ENCODE data around the gene PHF20.
"Not testable (repeated sequence)": the region's sequence is repeated elsewhere in the genome, so short reads cannot be mapped to it uniquely, and the experiment has no call there.

The PHF20 gene

GRCh38 chr20:35901230-35901629, 129.4 kb downstream of the PHF20 start:
- DNase-seq; in situ Hi-C loops (cut with HindIII; ENCODE audit: low pct_ligation_motif_present, low pct_unique_long_range_greater_than_20kb, low sequenced_read_pairs): not testable (repeated sequence)

- in situ Hi-C loops (cut with HindIII; ENCODE audit: low pct_ligation_motif_present, low pct_unique_long_range_greater_than_20kb, low sequenced_read_pairs), result no loop called here
- peak; percentile 62 for DNase-seq
Measured at GRCh38 chr20:35901678-35902544, 130.1 kb downstream of the PHF20 start.

- in situ Hi-C loops (cut with HindIII; ENCODE audit: low pct_ligation_motif_present, low pct_unique_long_range_greater_than_20kb, low sequenced_read_pairs), result no loop called here
- no peak for DNase-seq
Measured at GRCh38 chr20:35902545-35902941, 130.7 kb downstream of the PHF20 start.

- no peak for DNase-seq
- in situ Hi-C loops (cut with HindIII; ENCODE audit: low pct_ligation_motif_present, low pct_unique_long_range_greater_than_20kb, low sequenced_read_pairs), result no loop called here
Measured at GRCh38 chr20:35903843-35904242, 132.0 kb downstream of the PHF20 start.

- no peak for DNase-seq
- in situ Hi-C loops (cut with HindIII; ENCODE audit: low pct_ligation_motif_present, low pct_unique_long_range_greater_than_20kb, low sequenced_read_pairs), result no loop called here
Measured at GRCh38 chr20:35904982-35905663, 133.3 kb downstream of the PHF20 start.

GRCh38 chr20:35907017-35907701, 135.3 kb downstream of the PHF20 start:
- no peak for DNase-seq
- in situ Hi-C loops (cut with HindIII; ENCODE audit: low pct_ligation_motif_present, low pct_unique_long_range_greater_than_20kb, low sequenced_read_pairs), result no loop called here

- in situ Hi-C loops (cut with HindIII; ENCODE audit: low pct_ligation_motif_present, low pct_unique_long_range_greater_than_20kb, low sequenced_read_pairs), result no loop called here
- no peak for DNase-seq
Measured at GRCh38 chr20:35908007-35908406, 136.2 kb downstream of the PHF20 start.

- DNase-seq, result no peak
- in situ Hi-C loops (cut with HindIII; ENCODE audit: low pct_ligation_motif_present, low pct_unique_long_range_greater_than_20kb, low sequenced_read_pairs), result no loop called here
Measured at GRCh38 chr20:35909176-35909575, 137.4 kb downstream of the PHF20 start.

GRCh38 chr20:35909796-35910195, 138.0 kb downstream of the PHF20 start:
- in situ Hi-C loops (cut with HindIII; ENCODE audit: low pct_ligation_motif_present, low pct_unique_long_range_greater_than_20kb, low sequenced_read_pairs), result no loop called here

GRCh38 chr20:35910254-35910653, 138.4 kb downstream of the PHF20 start:
- DNase-seq, result no peak
- in situ Hi-C loops (cut with HindIII; ENCODE audit: low pct_ligation_motif_present, low pct_unique_long_range_greater_than_20kb, low sequenced_read_pairs), result no loop called here

More at GRCh38 chr20:35909796-35910195, 138.0 kb downstream of the PHF20 start:
- no peak for DNase-seq

GRCh38 chr20:35912881-35913280, 141.1 kb downstream of the PHF20 start:
- in situ Hi-C loops (cut with HindIII; ENCODE audit: low pct_ligation_motif_present, low pct_unique_long_range_greater_than_20kb, low sequenced_read_pairs), result no loop called here
- no peak for DNase-seq

- no peak for DNase-seq
Measured at GRCh38 chr20:35917077-35917476, 145.3 kb downstream of the PHF20 start.

GRCh38 chr20:35918021-35918420, 146.2 kb downstream of the PHF20 start:
- in situ Hi-C loops (cut with HindIII; ENCODE audit: low pct_ligation_motif_present, low pct_unique_long_range_greater_than_20kb, low sequenced_read_pairs), result no loop called here
- DNase-seq, result no peak

More at GRCh38 chr20:35917077-35917476, 145.3 kb downstream of the PHF20 start:
- in situ Hi-C loops (cut with HindIII; ENCODE audit: low pct_ligation_motif_present, low pct_unique_long_range_greater_than_20kb, low sequenced_read_pairs), result no loop called here

GRCh38 chr20:35920523-35920922, 148.7 kb downstream of the PHF20 start:
- in situ Hi-C loops (cut with HindIII; ENCODE audit: low pct_ligation_motif_present, low pct_unique_long_range_greater_than_20kb, low sequenced_read_pairs), result no loop called here
- no peak for DNase-seq

GRCh38 chr20:35929301-35929700, 157.5 kb downstream of the PHF20 start:
- in situ Hi-C loops (cut with HindIII; ENCODE audit: low pct_ligation_motif_present, low pct_unique_long_range_greater_than_20kb, low sequenced_read_pairs), result no loop called here
- no peak for DNase-seq

- DNase-seq, result no peak
- in situ Hi-C loops (cut with HindIII; ENCODE audit: low pct_ligation_motif_present, low pct_unique_long_range_greater_than_20kb, low sequenced_read_pairs), result no loop called here
Measured at GRCh38 chr20:35934050-35934449, 162.2 kb downstream of the PHF20 start.

- in situ Hi-C loops (cut with HindIII; ENCODE audit: low pct_ligation_motif_present, low pct_unique_long_range_greater_than_20kb, low sequenced_read_pairs), result no loop called here
- no peak for DNase-seq
Measured at GRCh38 chr20:35939264-35939663, 167.4 kb downstream of the PHF20 start.

GRCh38 chr20:35941620-35942019, 169.8 kb downstream of the PHF20 start:
- in situ Hi-C loops (cut with HindIII; ENCODE audit: low pct_ligation_motif_present, low pct_unique_long_range_greater_than_20kb, low sequenced_read_pairs), result no loop called here
- DNase-seq, result no peak

- in situ Hi-C loops (cut with HindIII; ENCODE audit: low pct_ligation_motif_present, low pct_unique_long_range_greater_than_20kb, low sequenced_read_pairs), result no loop called here
- DNase-seq, result no peak
Measured at GRCh38 chr20:35942243-35942642, 170.4 kb downstream of the PHF20 start.

All from ACHN (cell line).